HS-5 (cell line): ENCODE measurements around the gene KATNAL1.

Experiments used
- DNase-seq: peaks from one replicate; pipeline ENCODE4 v3.0.0-alpha.2; 2012; ENCODE audit warnings: low read depth

Gene KATNAL1

GRCh38 chr13:30163441-30163840 lies 143.9 kb downstream of the KATNAL1 start:
- DNase-seq = no peak

DNA sequence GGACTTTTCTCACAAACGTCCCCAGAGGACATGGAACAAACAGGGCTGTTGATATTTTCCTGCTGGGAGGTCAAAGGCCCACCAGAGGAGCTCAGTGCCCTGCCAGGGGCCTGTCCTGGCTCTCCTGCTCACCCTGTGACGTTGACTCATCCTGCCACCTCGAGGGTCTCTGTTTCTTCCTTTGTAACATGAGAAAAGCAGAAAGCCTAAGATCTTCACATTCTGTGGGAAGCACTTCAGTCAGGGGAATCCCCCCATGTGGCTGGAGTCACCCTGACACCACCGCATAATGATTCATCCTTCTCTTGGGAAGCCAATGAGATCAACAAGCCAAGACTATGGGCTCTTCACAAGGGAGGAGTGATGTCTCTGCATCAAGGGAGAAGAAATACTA lies 147.9 kb downstream of the KATNAL1 start:
- peak; percentile 34 for DNase-seq

DNA sequence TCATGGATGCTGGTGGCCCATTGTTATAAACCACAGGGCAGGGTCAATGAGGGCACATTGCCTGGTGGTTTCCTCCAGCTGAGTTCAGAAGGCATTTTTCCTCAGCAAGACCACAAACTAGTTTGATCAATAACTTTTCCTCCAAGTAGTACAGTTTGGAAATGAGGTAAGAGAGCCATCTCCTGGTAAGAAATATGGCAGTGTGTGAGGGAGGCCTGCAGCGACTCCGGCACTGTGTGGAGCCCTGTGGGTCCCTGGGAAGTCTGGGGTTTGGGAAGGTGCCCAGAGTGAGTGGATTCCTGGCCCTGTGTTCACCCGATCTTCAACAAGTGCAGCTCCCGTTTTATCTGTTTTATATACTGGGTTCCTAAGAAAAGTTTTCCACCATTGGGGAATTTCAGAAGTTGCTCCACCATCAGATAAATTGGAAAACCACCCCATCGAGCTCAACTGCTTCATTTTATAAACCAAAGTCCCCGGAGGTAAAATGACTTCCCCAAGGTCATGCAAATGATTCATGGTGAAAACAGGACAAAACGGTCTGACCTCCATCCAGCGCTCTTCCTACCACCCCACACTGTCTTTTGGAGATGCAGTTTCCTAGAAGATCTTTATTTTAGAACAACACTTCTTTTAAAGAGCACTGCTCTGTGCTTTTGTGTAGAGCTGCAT lies 148.4 kb downstream of the KATNAL1 start:
- no peak for DNase-seq

- no peak for DNase-seq
These were observed 149.7 kb downstream of the KATNAL1 start for GRCh38 chr13:30157616-30157993.

GRCh38 chr13:30156826-30157615 lies 150.3 kb downstream of the KATNAL1 start:
- no peak for DNase-seq

DNA sequence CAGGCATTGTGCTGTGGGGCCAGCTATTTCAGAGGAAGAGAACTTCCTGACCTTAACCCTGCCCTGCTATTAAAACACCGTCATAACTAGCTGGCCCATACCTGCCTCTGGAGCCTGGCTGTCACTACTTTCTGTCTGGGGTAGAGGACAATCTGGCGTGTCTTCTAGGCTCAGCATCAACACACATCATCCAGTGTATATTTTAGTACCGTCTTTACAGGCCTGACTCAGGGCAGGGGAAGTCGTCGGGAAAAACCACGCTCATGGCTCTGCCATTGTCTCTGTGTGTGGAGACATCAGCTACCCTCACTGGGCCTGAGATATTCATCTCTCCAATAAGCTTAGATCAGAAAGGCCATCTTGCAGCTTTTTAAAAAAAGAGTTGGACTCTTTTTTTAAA lies 151.1 kb downstream of the KATNAL1 start:
- no peak for DNase-seq

GRCh38 chr13:30154931-30155330 lies 152.4 kb downstream of the KATNAL1 start:
- DNase-seq = no peak

- DNase-seq = no peak
These were observed 152.8 kb downstream of the KATNAL1 start for GRCh38 chr13:30154531-30154930.

DNA sequence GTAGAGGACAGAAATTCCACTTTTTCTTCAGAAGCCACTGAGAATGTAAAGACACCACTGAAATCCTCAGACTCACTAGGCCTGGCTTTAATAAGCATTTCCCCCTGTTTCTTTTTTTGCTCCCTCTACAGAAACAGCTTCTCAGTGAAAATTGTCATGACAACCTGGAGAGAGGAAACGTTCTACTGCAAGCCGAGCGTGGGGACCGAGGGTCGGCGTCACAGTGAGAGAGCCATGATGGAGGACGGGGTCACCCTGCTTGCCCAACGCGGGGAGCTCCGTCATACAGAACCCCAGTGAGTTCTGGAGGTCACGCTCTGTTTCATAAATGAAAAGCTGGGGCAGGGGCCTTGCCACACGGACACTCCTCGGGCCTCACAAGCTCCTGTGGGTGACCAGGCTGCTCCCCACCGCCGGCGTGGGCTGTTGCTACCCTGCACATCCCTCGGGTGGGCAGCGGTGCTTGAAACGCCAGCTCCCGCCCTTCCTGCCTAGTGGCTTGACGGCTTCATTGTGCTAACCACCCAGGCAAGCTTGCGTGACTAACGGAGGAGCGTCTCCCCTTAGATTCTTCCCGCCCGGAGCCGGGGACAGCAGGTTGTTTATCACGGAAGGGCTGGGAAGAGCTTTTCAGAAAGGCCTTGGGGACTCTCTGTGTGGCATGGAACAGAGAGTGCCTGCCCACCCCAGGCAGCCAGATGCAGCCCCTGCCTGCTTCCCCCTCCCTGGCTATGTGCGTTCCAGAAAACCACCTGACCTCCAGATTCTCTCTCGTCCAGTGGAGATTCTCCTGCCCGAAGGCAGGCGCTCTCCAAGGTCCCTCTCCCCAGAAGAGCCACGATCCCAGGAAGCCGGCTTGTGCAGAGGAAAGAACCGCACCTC lies 153.6 kb downstream of the KATNAL1 start:
- DNase-seq = no peak
